ENCODE results near the gene DMPK.

DNA sequence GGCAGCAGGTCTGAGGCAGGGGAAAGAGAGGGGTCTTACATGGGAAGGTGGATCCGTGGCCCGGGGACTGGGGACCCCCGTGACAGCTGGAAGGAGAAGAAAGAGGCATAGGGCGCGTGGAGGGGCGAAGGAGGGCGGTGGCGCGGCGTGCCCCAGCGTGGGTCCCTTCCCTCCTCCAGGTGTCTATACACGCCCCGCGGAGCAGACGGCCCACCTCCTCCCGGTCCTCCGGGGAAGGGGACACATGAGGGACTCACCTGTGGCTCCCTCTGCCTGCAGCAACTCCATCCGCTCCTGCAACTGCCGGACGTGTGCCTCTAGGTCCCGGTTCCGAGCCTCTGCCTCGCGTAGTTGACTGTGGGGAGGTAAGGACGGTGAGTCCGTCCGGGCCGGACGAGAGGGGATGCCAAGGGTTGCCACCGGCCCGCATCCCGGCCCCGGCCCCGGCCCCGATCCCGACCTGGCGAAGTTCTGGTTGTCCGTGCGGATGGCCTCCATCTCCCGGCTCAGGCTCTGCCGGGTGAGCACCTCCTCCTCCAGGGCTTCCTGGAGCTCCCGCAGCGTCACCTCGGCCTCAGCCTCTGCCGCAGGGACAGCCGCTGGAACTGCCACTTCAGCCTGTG, 10.9 kb downstream of the DMPK start:
- TF ChIP-seq, protein P1, sequence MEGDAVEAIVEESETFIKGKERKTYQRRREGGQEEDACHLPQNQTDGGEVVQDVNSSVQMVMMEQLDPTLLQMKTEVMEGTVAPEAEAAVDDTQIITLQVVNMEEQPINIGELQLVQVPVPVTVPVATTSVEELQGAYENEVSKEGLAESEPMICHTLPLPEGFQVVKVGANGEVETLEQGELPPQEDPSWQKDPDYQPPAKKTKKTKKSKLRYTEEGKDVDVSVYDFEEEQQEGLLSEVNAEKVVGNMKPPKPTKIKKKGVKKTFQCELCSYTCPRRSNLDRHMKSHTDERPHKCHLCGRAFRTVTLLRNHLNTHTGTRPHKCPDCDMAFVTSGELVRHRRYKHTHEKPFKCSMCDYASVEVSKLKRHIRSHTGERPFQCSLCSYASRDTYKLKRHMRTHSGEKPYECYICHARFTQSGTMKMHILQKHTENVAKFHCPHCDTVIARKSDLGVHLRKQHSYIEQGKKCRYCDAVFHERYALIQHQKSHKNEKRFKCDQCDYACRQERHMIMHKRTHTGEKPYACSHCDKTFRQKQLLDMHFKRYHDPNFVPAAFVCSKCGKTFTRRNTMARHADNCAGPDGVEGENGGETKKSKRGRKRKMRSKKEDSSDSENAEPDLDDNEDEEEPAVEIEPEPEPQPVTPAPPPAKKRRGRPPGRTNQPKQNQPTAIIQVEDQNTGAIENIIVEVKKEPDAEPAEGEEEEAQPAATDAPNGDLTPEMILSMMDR (IDR thresholded peaks at IDR 0.05), result no peak
- no peak for TF ChIP-seq ZFX (IDR thresholded peaks at IDR 0.05; ENCODE audit: borderline replicate concordance)
